Measurements from ENCODE around the gene EAF2. TPM values are rescaled to one million over a fixed set of nuclear protein-coding genes. Genes with fewer than 3 reads are reported as not detected.

EAF2 gene
- total RNA-seq, 1 donor from 2014 or later: 2.7 TPM

DNA sequence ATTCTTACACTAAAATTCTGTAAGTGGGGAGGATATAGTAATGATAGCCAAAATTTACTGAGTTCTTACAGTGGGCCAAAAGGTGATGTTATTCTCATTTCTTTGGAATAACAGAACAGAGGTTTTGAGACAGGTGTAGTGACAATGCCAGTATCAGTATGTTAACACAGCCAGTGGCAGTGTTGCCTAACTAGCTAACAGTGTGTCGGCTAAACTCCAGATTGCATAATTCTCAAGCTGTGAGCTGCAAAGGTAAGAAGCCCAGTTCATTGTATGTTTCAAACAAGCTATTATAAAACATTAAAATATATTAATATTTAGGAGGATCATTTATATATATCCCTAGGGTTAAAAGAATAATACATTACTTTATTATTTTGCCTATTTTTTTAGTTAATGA, 60.1 kb downstream of the EAF2 start:
- no peak overlapping the region for H3K4me3 Mint-ChIP-seq (ENCODE audit: unreplicated experiment)
- peaks cover 11% of the 10 kb centered on the region for H3K4me1 Mint-ChIP-seq (ENCODE audit: low read depth)
- no peaks in the 10 kb centered on the region for H3K27me3 Mint-ChIP-seq (ENCODE audit: low read depth)
- TF ChIP-seq, protein P1, sequence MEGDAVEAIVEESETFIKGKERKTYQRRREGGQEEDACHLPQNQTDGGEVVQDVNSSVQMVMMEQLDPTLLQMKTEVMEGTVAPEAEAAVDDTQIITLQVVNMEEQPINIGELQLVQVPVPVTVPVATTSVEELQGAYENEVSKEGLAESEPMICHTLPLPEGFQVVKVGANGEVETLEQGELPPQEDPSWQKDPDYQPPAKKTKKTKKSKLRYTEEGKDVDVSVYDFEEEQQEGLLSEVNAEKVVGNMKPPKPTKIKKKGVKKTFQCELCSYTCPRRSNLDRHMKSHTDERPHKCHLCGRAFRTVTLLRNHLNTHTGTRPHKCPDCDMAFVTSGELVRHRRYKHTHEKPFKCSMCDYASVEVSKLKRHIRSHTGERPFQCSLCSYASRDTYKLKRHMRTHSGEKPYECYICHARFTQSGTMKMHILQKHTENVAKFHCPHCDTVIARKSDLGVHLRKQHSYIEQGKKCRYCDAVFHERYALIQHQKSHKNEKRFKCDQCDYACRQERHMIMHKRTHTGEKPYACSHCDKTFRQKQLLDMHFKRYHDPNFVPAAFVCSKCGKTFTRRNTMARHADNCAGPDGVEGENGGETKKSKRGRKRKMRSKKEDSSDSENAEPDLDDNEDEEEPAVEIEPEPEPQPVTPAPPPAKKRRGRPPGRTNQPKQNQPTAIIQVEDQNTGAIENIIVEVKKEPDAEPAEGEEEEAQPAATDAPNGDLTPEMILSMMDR (IDR thresholded peaks at IDR 0.05): no peak
- H3K36me3 Mint-ChIP-seq (ENCODE audit: low read depth): peaks cover 1% of the 10 kb centered on the region
- no peak overlapping the region for H3K27ac Mint-ChIP-seq (ENCODE audit: unreplicated experiment)
- DNase-seq (ENCODE audit: low spot score): no peak
- H3K9me3 Mint-ChIP-seq (ENCODE audit: low read depth): no peaks in the 10 kb centered on the region

- no peak for DNase-seq (ENCODE audit: low spot score)
- Mint-ChIP-seq H3K36me3 (ENCODE audit: low read depth) (peaks cover 1% of the 10 kb centered on the region), H3K9me3 (ENCODE audit: low read depth) (no peaks in the 10 kb centered on the region), H3K27ac (ENCODE audit: unreplicated experiment) (no peak overlapping the region), H3K4me1 (ENCODE audit: low read depth) (peaks cover 11% of the 10 kb centered on the region), H3K27me3 (ENCODE audit: low read depth) (no peaks in the 10 kb centered on the region), H3K4me3 (ENCODE audit: unreplicated experiment) (no peak overlapping the region)
- TF ChIP-seq, protein P1 (IDR thresholded peaks at IDR 0.05): no peak
These were observed 60.7 kb downstream of the EAF2 start for GRCh38 chr3:121895736-121896135.

DNA sequence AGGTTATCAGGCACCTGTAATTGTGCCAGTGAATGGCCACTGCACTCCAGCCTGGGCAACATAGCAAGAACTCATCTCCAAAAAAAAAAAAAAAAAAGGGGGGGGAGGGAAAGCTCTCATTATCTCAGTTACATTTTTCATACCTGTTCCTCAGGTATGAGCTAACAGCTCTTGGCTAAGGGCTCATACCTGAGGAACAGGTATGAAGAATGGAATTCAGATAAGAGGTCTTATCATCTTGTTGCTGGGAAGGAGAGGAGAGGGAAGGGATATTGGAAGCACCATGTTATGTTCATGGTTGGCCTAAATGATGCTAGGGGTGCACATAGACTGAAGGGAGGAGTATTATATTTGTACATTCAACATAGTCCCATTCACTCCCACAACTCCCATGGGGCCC, 61.8 kb downstream of the EAF2 start:
- Mint-ChIP-seq H3K36me3 (ENCODE audit: low read depth) (peaks cover 1% of the 10 kb centered on the region), H3K9me3 (ENCODE audit: low read depth) (no peaks in the 10 kb centered on the region), H3K27me3 (ENCODE audit: low read depth) (no peaks in the 10 kb centered on the region), H3K4me3 (ENCODE audit: unreplicated experiment) (no peak overlapping the region), H3K27ac (ENCODE audit: unreplicated experiment) (no peak overlapping the region), H3K4me1 (ENCODE audit: low read depth) (peaks cover 11% of the 10 kb centered on the region)
- DNase-seq (ENCODE audit: low spot score): no peak
- TF ChIP-seq, protein P1 (IDR thresholded peaks at IDR 0.05): no peak

GRCh38 chr3:121897296-121897695, 62.3 kb downstream of the EAF2 start:
- Mint-ChIP-seq H3K4me3 (ENCODE audit: unreplicated experiment) (no peak overlapping the region), H3K9me3 (ENCODE audit: low read depth) (no peaks in the 10 kb centered on the region), H3K27ac (ENCODE audit: unreplicated experiment) (no peak overlapping the region), H3K4me1 (ENCODE audit: low read depth) (peaks cover 11% of the 10 kb centered on the region), H3K36me3 (ENCODE audit: low read depth) (peaks cover 1% of the 10 kb centered on the region), H3K27me3 (ENCODE audit: low read depth) (no peaks in the 10 kb centered on the region)
- no peak for DNase-seq (ENCODE audit: low spot score)
- TF ChIP-seq, protein P1 (IDR thresholded peaks at IDR 0.05): no peak

DNA sequence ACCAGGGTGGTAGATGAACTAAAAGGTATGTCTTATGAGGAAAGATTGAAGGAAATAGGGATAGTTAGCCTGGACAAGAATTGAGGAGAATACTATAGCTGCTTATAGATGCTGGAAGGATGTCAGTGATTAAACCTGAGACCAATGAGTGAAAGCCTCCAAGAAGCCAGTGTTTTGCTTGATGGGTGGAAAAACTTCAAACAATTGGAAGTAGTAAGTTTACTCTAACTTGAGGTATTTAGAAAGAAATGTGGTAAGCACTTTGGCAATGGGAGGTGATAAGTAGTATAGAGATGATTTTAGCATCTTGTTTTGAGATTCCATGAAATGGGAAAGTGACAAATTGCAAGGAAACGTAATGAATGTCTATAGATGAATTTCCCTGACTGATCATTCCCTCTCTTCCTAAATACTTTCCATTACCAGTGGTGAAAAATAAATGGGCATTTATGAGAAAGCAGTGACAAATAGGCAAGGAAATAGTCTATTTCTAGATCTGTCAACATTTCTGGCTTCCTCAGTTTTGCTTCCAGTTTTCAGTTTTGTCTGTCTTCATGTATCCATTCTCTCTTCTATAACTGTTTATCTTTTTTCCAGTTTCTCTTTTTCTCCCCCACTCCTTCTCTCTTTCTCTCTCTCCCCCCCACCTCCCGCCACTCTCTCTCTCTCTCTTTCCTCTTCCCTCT, 78.4 kb downstream of the EAF2 start:
- Mint-ChIP-seq H3K4me1 (ENCODE audit: low read depth) (no peaks in the 10 kb centered on the region), H3K9me3 (ENCODE audit: low read depth) (peaks cover 2% of the 10 kb centered on the region), H3K27ac (ENCODE audit: unreplicated experiment) (no peak overlapping the region), H3K36me3 (ENCODE audit: low read depth) (peaks cover 4% of the 10 kb centered on the region), H3K4me3 (ENCODE audit: unreplicated experiment) (no peak overlapping the region), H3K27me3 (ENCODE audit: low read depth) (no peaks in the 10 kb centered on the region)
- TF ChIP-seq, protein P1 (IDR thresholded peaks at IDR 0.05): no peak
- DNase-seq (ENCODE audit: low spot score): no peak

Data from chondrocyte (in vitro differentiated cells).